ENCODE measurements around the gene RELN.

- TF ChIP-seq ZNF324 (CRISPR knock-in tag; IDR thresholded peaks at IDR 0.05) (no peak), ATF1 (CRISPR knock-in tag; IDR thresholded peaks at IDR 0.05) (no peak), ATF1 (tag; IDR thresholded peaks at IDR 0.05) (no peak), CTCF (IDR thresholded peaks at IDR 0.05 in 2 of 3, conservative IDR thresholded peaks at IDR 0.05 in 1 of 3; ENCODE audit: insufficient read depth in 2 of 3, low read depth in 1 of 3, low read length in 3 of 3) (no peak), MXI1 (IDR thresholded peaks at IDR 0.05; ENCODE audit: low read depth, low read length) (no peak), ZNF232 (CRISPR knock-in tag; IDR thresholded peaks at IDR 0.05) (no peak), CREB1 (IDR thresholded peaks at IDR 0.05) (no peak), CREB1 (CRISPR knock-in tag; IDR thresholded peaks at IDR 0.05) (no peak), RCOR1 (IDR thresholded peaks at IDR 0.05; ENCODE audit: borderline replicate concordance in 1 of 2, low read depth in 2 of 2, low read length in 2 of 2) (no peak), SIN3B (IDR thresholded peaks at IDR 0.05; ENCODE audit: low read depth) (no peak), CREB5 (CRISPR knock-in tag; IDR thresholded peaks at IDR 0.05) (no peak), POLR2AphosphoS5 (IDR thresholded peaks at IDR 0.05; ENCODE audit: control insufficient read depth, insufficient read depth, low read depth, low read length) (no peak), ZHX1 (conservative IDR thresholded peaks at IDR 0.05; ENCODE audit: low read length) (no peak), ZNF3 (CRISPR knock-in tag; IDR thresholded peaks at IDR 0.05) (no peak), POU5F1 (IDR thresholded peaks at IDR 0.05; ENCODE audit: borderline replicate concordance, low read depth, low read length, partially characterized antibody) (no peak)
Observed at GRCh38 chr7:103679151-103680132, 310.0 kb downstream of the RELN start.
